NB4 (cell line): ENCODE data around the gene PAPPA2.

ENCODE experiments used
- DNase-seq: peaks from one replicate; pipeline ENCODE4 v3.0.0; 2010; ENCODE audit warnings: low read depth
- H3K4me3 ChIP-seq: one replicate; pipeline ENCODE4 v1.5.1; 2011; ENCODE audit warnings: mild to moderate bottlenecking, low read depth, low read length, moderate library complexity
- CTCF ChIP-seq: IDR thresholded peaks from one replicate; pipeline ENCODE4 v1.5.1; 2012; ENCODE audit warnings: low read depth, low read length
- MAX ChIP-seq: IDR thresholded peaks from 2 replicates; pipeline ENCODE4 v1.6.1; 2011; ENCODE audit warnings: low read depth, low read length
- MYC ChIP-seq: IDR thresholded peaks from 2 replicates; pipeline ENCODE4 v1.6.1; 2011; ENCODE audit warnings: low read depth, low read length
- POLR2A ChIP-seq: IDR thresholded peaks from 2 replicates; pipeline ENCODE4 v1.6.1; 2011; ENCODE audit warnings: mild to moderate bottlenecking; ENCODE audit not compliant: insufficient read length; ENCODE audit errors: extremely low read depth

Gene PAPPA2

GRCh38 chr1:176566004-176566975, 103.3 kb downstream of the PAPPA2 start:
- TF ChIP-seq POLR2A (no peak), CTCF (no peak), MAX (no peak), MYC (no peak)
- no peak overlapping the region for H3K4me3 ChIP-seq
- no peak for DNase-seq

GRCh38 chr1:176567190-176567794, 104.3 kb downstream of the PAPPA2 start:
- no peak overlapping the region for H3K4me3 ChIP-seq
- no peak for TF ChIP-seq MYC
- TF ChIP-seq CTCF = no peak
- TF ChIP-seq MAX = no peak
- TF ChIP-seq POLR2A = no peak
- no peak for DNase-seq

GRCh38 chr1:176568185-176568584, 105.2 kb downstream of the PAPPA2 start:
- TF ChIP-seq MYC (no peak), POLR2A (no peak), CTCF (no peak), MAX (no peak)
- DNase-seq = no peak
- H3K4me3 ChIP-seq = no peak overlapping the region

GRCh38 chr1:176574756-176575155, 111.8 kb downstream of the PAPPA2 start:
- DNase-seq = no peak
- TF ChIP-seq CTCF = no peak
- no peak for TF ChIP-seq MYC
- H3K4me3 ChIP-seq = no peak overlapping the region

- TF ChIP-seq MAX = no peak
- DNase-seq = no peak
- H3K4me3 ChIP-seq = no peak overlapping the region
Observed at GRCh38 chr1:176575991-176576390, 113.0 kb downstream of the PAPPA2 start.

GRCh38 chr1:176576670-176577069, 113.7 kb downstream of the PAPPA2 start:
- no peak for DNase-seq
- no peak overlapping the region for H3K4me3 ChIP-seq
- TF ChIP-seq POLR2A (no peak), CTCF (no peak), MAX (no peak), MYC (no peak)
